ENCODE results near the gene PTAFR. TPM values are rescaled to one million over a fixed set of nuclear protein-coding genes. Genes with fewer than 3 reads are reported as not detected.

Gene PTAFR
- total RNA-seq, 1 experiment from 2014 or later: 1.3 TPM

- Histone ChIP-seq H3K9ac (ENCODE audit: low read length) (no peak overlapping the region), H3K9me2 (ENCODE audit: insufficient read depth) (no peaks in the 10 kb centered on the region), H3K27ac (ENCODE audit: low read depth, low read length) (no peak overlapping the region), H4K20me1 (ENCODE audit: insufficient read depth) (no peaks in the 10 kb centered on the region), H3K9me3 (ENCODE audit: control insufficient read depth in 1 of 2, insufficient read depth in 1 of 2, low read depth in 1 of 2, low read length in 2 of 2) (no peaks in the 10 kb centered on the region), H3K4me2 (ENCODE audit: low read length) (no peak overlapping the region), H3K27me3 (ENCODE audit: insufficient read depth, low read length) (no peaks in the 10 kb centered on the region), H3K4me1 (ENCODE audit: control insufficient read depth in 1 of 2, insufficient read depth in 2 of 2, low read length in 2 of 2) (no peaks in the 10 kb centered on the region), H3K4me3 (replicated peaks in 1 of 2; ENCODE audit: low read depth in 1 of 2, low read length in 2 of 2) (no peak overlapping the region), H3K79me2 (ENCODE audit: insufficient read depth, low read length) (no peaks in the 10 kb centered on the region), H2AFZ (ENCODE audit: low read depth, low read length, poor library complexity, severe bottlenecking) (no peak overlapping the region), H3K36me3 (ENCODE audit: control insufficient read depth in 1 of 2, insufficient read depth in 2 of 2, low read length in 2 of 2) (no peaks in the 10 kb centered on the region)
- intact Hi-C loops (cut with micrococcal nuclease): no loop called here
- BruUV-seq (replicated peaks): no TSS peak
- ATAC-seq (no peak), DNase-seq (ENCODE audit: low read depth, low spot score) (no peak)
- ChIA-PET POLR2A (no interaction called here), RAD21 (ENCODE audit: low non-redundant PET in 1 of 2, low total read pairs in 2 of 2, uncharacterized antibody in 2 of 2, unreplicated experiment in 2 of 2) (no interaction called here), CTCF (no interaction called here)
- no peak for TF ChIP-seq POLR2AphosphoS5 (IDR thresholded peaks at IDR 0.05; ENCODE audit: low read depth, low read length)
- TF ChIP-seq ZFX (IDR thresholded peaks at IDR 0.05): no peak
- no peak for TF ChIP-seq CBX3 (IDR thresholded peaks at IDR 0.05; ENCODE audit: low read depth)
- no peak for TF ChIP-seq JUND (IDR thresholded peaks at IDR 0.05)
Measured at GRCh38 chr1:28172713-28173150, 3.8 kb downstream of the PTAFR start.

- DNase-seq (ENCODE audit: low read depth, low spot score): no peak
- POLR2A ChIA-PET: no interaction called here
- H3K9me2 ChIP-seq (ENCODE audit: insufficient read depth): no peaks in the 10 kb centered on the region
- H3K4me2 ChIP-seq (ENCODE audit: low read length): no peak overlapping the region
- no peaks in the 10 kb centered on the region for H3K27me3 ChIP-seq (ENCODE audit: insufficient read depth, low read length)
- no peaks in the 10 kb centered on the region for H4K20me1 ChIP-seq (ENCODE audit: insufficient read depth)
- H2AFZ ChIP-seq (ENCODE audit: low read depth, low read length, poor library complexity, severe bottlenecking): no peak overlapping the region
- no peaks in the 10 kb centered on the region for H3K4me1 ChIP-seq (ENCODE audit: control insufficient read depth in 1 of 2, insufficient read depth in 2 of 2, low read length in 2 of 2)
- BruUV-seq (replicated peaks): no TSS peak
- CTCF ChIA-PET: no interaction called here
- no peak overlapping the region for H3K9ac ChIP-seq (ENCODE audit: low read length)
- H3K9me3 ChIP-seq (ENCODE audit: control insufficient read depth in 1 of 2, insufficient read depth in 1 of 2, low read depth in 1 of 2, low read length in 2 of 2): no peaks in the 10 kb centered on the region
- ATAC-seq: no peak
- no peaks in the 10 kb centered on the region for H3K79me2 ChIP-seq (ENCODE audit: insufficient read depth, low read length)
- no peak overlapping the region for H3K27ac ChIP-seq (ENCODE audit: low read depth, low read length)
- RAD21 ChIA-PET (ENCODE audit: low non-redundant PET in 1 of 2, low total read pairs in 2 of 2, uncharacterized antibody in 2 of 2, unreplicated experiment in 2 of 2): no interaction called here
- H3K36me3 ChIP-seq (ENCODE audit: control insufficient read depth in 1 of 2, insufficient read depth in 2 of 2, low read length in 2 of 2): no peaks in the 10 kb centered on the region
- TF ChIP-seq ZBTB33 (IDR thresholded peaks at IDR 0.05; ENCODE audit: extremely low read depth, insufficient replicate concordance, low read length) (no peak), SIN3A (IDR thresholded peaks at IDR 0.05; ENCODE audit: low read depth) (no peak)
- no peak overlapping the region for H3K4me3 ChIP-seq (replicated peaks in 1 of 2; ENCODE audit: low read depth in 1 of 2, low read length in 2 of 2)
- intact Hi-C loops (cut with micrococcal nuclease): no loop called here
Measured at GRCh38 chr1:28171246-28171645, 5.2 kb downstream of the PTAFR start.

Data from HCT116 (cell line).